Stimulated activated CD8-positive, alpha-beta memory T cell treated with anti-CD3 and anti-CD28 coated beads, Interleukin-15, amount 100 ng/mL, for 24 hours (primary cell): ENCODE results near the gene GMPR2.

Experiments
- DNase-seq: peaks from one replicate; pipeline ENCODE4 v3.0.0-alpha.2; 2020; ENCODE audit warnings: low read depth

The GMPR2 gene

DNA sequence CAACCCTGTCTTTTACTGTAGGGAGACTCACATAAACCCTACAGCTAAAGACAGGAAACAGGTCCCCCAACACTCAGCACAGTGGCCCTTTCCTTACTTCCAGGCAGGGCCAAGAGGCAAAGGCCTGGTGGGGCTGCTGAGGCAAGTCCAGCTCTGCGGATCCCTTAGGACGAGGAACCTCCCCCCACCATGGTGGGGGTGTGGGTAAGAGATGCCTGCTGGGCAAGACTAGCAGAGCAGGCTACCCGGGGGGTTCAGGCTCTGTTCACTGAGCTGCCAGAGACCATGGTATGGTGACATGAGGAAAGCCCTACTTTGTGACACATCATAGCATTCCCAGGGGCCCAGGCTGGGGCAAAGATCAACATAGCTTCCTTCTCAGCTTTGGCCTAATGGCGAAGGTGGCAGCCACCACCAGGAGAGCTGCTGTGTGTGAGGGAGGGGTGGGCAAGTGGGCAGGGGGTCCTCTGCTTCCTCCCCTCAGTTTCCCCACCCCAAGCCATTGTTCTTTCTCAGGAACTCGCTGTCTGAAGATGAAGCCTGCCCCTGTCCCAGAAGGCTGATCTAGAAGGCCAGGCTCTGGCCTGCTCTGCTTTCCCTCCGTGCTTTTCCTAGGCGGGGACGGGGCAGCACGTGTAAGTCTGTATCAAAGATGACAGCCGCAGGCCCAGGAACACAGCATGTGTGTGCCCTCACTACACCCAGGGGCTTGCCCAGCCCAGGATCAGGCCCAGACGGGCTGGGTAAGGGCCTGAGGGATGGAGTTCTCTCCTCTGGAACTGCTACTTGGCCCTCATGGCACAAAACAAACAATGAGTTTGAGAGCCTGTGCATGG is 19.8 kb downstream of the GMPR2 start:
- DNase-seq, result no peak

DNA sequence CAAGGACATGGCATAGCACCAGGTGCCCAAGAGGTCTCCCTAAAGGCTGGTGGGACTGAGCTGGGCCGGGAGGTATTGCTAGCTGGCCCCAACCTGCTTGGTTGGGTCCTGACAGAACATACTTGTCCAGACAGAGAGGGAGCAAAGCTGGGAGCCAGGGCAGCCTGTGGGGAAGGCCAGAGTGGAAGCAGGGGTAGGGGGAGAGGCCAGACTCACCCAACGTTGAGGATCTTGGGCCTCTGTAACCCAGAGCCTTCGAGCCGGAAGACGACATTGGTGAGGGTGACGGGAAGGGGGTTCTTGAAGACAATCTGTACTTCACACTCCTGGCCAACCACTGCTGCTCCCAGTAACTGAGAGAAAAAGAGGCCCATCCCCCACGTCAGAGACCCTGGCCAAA is 21.2 kb downstream of the GMPR2 start:
- DNase-seq, result no peak

DNA sequence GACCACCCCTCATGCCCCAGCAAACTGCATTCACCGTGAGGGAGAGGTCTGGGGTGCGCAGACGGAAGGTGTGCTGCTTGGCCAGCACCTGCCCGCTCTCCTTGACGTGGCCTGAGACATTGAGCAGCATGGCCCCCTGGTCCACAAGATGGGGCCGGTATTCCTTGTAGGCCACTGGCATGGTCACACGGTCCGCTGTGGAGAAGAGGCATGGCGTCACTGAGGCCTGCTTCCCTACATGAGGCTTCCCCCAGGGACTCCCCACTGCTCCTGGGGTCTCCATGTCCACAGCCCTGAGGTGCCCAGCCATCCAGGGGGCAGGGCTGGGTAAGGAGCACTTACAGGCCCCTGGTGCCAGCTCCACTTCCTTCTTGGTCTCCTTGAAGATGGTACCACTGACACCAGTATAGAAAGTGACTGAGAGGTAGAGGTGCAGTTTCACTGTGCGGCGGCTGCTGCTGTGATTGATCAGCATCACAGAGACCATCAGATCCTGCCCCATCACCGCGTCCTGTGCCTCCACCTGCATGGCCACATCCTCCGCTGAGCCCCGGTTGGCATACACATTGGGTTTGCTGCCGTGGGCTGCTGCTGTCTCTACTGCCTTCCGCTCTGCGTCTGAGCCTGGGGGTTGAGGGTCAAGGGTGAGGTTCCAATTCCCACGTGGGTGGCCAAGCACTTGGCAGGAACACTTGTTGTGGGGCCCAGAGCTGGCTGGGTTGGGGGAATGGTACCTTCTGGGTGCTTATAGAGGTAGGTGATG is 22.1 kb downstream of the GMPR2 start:
- no peak for DNase-seq

DNA sequence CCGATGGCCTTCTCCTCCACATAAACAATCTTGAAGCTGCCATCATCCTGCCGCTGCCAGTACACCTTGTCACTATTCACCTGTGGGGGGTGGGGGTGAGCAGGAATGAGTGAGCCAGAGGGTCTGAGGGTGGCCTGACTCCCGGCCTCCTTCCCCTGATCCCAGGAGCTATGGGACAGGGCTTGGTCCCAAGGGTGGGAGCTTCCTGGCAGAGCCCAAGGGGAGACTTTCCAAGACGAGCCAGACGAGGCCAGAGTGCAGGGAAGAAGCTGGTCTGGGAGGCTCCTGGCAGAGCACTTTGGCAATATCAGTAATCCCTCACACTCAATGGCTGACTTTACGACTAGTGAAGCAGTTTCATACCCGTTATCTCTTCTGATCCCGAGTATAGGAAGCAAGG is 22.7 kb downstream of the GMPR2 start:
- no peak for DNase-seq

DNA sequence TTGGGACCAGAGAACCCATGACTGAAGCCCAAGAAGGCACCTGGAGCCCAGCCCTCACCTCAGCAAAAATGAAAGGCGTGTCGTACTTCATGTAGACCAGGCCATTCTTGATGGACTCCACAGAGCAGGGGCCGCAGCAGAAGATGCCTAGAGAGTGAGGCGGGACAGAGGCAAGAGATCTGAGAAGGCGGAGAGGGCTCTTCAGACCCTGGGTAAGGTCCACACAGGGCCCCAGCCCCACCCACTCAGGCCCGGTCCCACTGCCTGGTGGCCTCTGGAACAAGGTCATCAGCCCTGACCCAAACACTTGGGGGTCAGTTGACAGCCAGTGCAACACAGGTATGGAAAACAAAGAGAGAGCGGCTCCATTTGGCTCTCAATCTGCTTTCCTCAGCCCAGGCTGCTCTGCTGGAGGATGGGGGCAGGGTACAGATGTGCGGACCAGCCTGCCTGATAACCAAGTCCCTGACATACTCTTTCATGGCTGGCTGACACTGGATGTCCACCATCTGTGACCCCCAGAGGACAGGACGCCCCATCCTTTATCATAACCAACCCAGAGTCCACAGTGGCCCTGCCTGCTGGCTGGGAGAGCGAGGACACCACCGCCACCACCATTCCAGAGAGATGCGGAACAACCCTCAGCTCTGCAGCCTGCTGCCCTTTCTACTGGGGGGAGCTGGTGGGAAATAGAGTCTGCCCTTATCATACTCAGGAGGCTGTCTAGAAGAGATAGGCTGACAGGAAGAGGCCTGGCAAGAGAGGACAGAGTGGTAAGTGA is 23.4 kb downstream of the GMPR2 start:
- DNase-seq, result no peak

DNA sequence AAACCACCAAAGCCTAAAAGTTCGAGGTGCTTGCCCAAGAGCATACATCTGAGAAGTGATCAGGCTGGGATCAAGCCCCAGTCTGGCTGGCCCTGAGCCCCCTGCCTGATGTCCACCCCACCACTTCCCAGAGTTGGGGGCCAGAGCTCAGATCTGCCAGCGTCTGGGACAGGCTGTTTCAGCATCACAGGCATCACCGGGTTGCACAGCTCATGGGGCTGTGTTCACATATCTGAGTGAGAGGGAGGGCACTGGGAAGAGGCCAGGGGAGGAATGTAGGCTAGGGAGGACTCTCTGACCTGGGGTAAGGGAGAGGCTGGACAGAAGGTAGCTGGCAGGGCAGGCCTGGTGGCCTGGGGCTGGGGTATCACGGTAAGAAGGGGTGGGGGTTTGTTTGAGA is 24.2 kb downstream of the GMPR2 start:
- no peak for DNase-seq

DNA sequence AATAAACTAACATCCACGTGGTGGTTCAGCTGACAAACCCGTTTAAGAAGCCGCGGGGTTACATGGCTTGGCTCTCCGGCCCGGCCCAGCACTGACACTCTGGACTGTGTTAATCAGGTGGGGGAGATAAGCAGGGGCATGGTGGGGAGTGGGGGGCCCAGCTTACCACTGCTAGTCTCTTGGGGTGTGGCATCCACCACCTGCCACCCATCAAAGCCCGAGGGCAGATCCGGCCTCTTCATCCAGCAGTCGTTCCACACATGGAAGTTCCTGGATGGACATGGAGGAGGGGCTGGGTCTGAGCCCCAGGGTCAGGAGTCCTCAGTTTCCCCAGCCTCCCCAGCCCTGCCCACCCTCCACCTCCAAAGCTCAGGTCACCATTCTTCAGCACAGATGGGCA is 25.4 kb downstream of the GMPR2 start:
- no peak for DNase-seq

DNA sequence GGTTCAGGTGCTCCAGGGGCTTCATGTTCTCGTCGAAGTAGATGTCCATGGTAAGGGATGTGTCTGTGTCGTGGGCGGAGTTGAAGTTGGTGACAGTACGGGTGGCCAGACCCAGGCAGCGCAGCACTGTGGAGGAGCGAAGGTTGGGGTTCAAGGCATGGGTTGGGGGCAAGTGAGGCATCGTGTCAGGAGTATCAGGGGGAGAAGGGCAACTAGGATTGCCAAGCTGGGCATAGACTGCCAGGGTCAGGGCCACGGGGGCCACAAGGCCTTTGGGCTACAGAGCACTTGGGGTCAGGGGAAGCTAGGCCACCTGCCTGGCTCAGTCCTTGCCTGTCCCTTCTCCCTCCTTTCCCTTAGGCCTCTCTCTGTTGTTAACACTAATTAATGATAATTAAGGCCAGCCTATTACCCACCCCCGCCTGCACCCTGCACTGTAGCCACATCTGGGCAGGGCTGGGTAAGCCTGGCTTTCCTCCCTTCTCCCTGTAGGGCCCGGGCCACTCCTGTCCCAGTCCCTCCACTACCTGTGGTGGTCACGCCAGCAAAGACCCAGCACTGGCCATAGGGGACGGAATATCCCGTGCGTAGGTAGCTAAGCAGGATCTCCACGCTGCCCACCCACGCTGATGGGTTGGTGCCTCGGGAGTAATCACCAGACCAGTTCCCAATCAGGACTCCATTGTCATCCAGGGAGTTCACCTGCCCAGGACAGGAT is 26.0 kb downstream of the GMPR2 start:
- no peak for DNase-seq

GRCh38 chr14:24259282-24260025 is 26.7 kb downstream of the GMPR2 start:
- DNase-seq, result no peak

DNA sequence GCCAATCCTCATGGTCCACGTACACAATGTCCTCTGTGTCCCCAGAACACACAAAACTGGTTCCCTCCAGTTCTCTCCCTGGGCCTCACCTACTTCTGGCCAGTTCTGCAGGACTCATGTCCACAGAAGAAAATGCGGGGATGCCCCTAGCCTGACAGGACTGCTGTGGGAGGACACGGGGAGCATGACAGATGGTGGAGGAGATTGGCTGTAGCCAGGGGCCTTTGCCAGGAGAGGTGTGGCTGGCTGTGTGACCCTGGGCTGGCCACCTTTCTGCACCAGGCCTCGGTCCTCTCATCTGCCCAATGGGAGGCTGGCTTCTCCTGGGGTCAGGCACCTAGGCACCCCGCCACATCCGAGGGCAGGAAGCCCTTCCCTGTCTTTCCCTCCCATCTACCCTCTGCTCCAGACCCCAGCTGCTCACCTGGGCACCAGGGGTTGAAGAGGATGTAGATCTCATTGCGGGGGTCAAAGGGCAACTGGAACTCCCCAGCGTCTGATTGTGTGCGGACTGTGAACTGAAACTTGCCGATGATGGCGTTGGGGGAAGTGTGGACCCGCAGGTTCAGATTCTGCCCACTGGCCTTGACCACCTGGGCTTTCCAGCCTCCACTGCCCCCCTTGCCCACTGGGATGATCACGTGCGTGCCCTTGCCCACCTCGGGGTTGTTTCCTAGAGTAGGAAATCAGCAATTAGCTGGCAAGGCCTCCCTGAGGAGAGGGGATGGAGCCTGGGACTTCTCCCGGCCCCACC is 27.5 kb downstream of the GMPR2 start:
- no peak for DNase-seq

DNA sequence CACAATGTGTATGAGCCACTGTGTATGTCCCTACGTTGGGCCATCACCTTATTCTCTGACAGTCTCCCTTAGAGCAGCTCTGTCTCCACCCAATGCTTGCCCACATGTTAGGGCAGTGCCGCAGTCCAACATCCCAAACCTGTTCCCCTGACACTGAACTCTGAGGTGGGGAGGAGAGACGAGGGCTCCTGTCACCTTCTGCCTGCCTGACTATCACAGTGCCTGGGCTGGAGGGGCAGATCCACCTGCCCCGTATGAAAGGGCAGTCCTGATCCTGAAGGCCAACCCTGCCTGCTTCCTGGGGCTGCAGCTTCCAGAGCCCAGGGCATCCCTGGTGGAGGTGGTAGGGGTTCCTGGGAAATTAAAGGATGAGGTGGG is 28.0 kb downstream of the GMPR2 start:
- no peak for DNase-seq

DNA sequence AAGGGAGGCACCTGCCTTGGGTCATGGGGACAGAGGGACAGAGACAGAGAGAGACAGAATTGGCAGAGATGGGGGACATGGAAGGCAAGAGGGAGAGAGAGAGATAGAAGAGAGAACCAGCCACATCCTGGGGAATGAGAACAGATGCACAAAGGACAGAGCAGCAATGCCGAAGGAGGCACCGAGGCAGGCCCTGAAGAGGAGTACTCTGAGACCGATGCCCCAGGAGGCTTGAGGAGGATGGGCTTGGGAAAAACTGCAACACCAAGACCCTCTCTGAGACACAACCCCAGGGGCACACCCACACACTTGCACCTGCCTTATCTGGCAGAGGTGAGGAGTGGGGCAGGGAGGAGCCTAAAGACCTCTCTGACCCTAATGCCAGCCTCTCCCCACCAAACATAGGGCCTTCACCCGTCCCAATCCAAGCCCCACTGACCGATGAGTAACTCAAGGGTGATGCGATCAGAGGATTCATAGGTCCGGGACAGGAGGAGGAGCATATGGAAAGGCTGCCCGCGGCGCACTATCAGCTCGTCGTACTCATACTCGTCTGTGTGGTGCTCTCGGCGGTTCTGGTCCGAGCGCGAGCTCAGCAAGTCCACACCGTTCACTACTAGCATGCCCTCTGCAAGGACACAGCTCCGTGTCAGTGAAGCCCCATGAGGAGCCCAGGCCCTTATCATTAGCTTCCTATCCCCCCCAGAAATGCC is 28.7 kb downstream of the GMPR2 start:
- no peak for DNase-seq

GRCh38 chr14:24261969-24262327 is 29.2 kb downstream of the GMPR2 start:
- no peak for DNase-seq

GRCh38 chr14:24262821-24263733 is 30.3 kb downstream of the GMPR2 start, which contains the start of gene TGM1:
TGM1 (minus strand) TSS chr14:24263177; CDS start chr14:24262352, 825 bp downstream.
- no peak for DNase-seq

DNA sequence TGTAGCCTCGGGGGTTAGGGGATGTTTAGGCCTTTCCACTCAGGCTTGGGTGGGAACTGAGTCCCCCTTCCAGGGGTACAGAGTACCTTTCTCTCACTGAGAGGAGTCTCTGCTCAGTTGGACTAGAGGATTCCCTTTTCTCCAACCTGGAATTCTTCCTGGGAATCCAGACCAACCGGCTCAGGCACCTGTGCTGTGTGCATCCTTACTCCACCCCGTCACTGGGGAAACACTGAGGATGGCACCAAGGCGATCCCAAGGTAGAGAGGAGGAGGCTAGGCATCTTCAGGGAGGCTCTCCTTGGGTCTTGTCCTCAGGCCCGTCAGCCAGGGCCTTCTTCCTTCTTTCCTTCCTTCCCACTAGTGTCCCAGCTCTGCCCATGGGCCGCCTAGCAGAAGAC is 31.1 kb downstream of the GMPR2 start:
- DNase-seq, result no peak

DNA sequence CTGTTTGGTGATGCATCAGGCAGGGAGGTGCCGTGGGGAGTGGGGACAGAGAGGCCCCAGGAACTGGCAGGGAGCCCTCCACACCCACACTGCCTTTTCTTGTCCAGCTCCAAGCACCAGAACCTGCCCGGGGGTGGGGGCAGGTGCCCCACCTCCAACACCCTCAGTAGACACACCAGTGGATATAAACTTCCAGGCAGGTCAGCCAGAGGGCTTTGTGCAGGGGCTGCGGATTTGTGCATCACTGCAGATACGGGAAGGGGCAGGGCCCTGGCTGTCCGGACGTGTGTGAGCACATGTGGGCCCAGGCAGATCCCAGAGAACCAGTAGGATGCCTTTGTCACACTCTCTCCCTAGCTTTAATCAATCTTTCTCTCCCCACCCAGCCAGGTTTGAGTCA is 31.6 kb downstream of the GMPR2 start:
- no peak for DNase-seq

DNA sequence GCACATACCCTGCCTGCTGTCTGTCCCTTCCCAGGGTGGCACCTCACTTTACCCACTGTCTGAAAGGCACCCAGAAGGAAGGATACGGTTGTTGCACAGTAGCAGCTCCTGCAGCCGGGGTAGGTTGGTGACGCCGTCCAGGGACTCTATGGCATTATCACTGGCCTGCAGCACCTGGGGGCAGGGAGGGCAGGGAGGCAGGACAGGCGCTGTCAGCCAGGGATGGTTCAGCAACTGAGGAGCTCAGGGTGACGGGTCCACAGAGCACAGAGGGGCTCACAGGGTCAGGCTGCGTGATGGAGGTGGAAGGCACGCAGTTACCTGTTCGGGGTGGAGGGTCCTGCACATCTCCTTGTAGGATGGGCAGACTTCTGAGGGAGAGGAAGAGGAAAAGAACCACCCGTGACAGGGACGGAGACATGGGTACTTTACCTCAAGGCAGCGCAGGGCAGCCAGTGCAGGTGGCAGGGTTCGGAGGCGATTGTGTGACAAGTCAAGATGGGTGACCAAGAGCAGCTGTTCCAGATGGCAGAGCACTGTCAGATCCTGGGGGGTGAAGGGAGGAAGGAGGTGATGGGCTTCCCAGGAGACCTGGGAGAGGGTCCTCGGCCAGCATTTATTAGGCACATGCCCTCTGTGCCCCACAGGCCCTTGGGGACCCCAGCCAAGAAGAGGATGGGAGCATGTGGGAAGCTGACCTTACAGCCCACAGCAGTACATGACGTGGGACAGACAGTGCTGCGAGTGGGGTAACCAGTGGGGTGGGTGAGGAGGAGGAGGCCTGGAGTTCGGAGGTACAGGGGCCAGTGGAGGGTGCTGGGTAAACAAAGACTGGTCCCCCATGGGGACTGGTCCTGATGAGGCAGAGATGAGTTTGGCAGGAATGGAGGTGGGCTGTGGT is 33.9 kb downstream of the GMPR2 start:
- DNase-seq, result no peak

GRCh38 chr14:24267516-24267915 is 34.8 kb downstream of the GMPR2 start:
- DNase-seq, result no peak
